Measurements from ENCODE around the gene SCLY.

The SCLY gene

GRCh38 chr2:238075397-238075796 is 14.6 kb downstream of the SCLY start:
- DNase-seq (ENCODE audit: low spot score) = no peak

DNA sequence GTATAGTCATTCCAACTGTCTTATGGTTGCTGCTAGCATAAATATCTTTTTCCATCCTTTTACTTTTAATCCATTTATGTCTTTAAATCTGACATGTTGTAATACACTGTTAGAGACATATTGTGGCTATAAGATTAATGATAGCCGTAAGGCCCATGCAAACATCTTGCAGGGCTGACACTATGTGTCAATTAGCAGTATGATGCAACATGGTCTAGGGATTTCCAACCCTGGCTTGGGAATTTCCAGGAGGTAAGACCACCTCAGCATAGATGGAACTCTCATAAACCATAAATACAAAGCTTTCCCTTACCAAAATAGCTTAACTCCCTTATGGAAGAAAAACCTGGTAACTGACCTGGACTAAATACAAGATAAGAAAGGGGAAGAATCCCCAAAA is 16.5 kb downstream of the SCLY start:
- DNase-seq (ENCODE audit: low spot score) = no peak

DNA sequence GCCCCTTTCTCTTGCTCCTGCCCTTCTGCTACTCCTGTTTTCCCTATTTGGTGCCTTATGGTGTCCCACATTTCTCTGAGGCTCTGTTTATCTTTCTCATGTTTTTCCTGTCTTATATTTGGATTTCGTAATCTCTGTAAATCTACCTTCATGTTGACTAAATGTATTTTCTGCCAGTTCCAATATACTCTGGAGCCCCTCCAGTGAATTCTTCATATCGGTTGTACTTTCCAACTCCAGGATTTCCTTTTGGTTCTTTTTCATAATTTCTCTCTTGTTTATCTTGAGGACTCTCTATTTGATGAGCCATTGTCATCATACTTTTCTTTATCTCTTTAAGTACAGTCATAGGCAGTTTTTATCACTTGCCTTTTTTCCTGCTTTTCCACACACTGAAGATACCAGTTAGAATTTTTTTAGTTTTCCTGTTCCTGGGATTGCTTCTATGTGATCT is 19.1 kb downstream of the SCLY start:
- no peak for DNase-seq (ENCODE audit: low spot score)

DNA sequence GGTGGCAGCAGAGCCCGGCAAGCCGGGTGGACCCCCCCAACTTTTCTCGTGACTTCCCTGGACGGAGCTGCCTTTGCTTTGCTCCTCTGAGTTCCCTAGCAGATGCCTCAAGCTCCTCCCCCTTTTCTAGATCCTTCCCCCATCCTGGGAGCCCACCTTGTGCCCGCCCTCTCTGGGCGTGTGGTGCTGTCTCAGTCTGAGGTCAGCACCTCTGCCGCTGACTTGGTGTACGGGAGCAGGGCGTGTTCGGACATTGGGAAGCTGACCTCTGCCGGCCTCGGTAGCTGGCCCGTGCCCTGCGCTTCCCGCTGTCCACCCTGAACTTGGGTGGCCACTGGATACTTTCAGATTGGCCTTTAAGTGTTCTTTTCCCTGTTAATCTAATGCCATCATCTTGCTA is 19.7 kb downstream of the SCLY start:
- no peak for DNase-seq (ENCODE audit: low spot score)

- no peak for DNase-seq (ENCODE audit: low spot score)
These were observed 20.3 kb downstream of the SCLY start for GRCh38 chr2:238081150-238081549.

GRCh38 chr2:238081561-238081960 is 20.8 kb downstream of the SCLY start:
- DNase-seq (ENCODE audit: low spot score) = no peak

GRCh38 chr2:238082151-238082550 is 21.4 kb downstream of the SCLY start:
- DNase-seq (ENCODE audit: low spot score) = no peak

- no peak for DNase-seq (ENCODE audit: low spot score)
These were observed 22.0 kb downstream of the SCLY start for GRCh38 chr2:238082827-238083226.

GRCh38 chr2:238083919-238084318 is 23.1 kb downstream of the SCLY start:
- no peak for DNase-seq (ENCODE audit: low spot score)

DNA sequence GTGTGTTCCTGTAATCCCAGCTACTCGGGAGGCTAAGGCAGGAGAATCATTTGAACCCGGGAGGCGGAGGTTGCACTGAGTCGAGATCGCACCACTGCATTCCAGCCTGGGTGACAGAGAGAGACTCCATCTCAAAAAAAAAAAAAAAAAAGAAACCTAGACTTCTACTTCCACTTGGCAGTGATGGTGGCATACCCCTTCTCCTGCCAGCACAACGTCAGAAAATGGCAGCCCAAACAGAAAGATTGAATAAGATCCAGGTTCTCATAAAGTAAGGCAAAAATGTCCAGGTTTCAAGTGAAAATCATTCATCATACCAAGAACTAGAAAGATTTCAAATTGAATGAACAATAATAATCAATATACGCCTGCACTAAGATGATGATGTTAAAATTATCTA is 24.0 kb downstream of the SCLY start:
- no peak for DNase-seq (ENCODE audit: low spot score)

- DNase-seq (ENCODE audit: low spot score) = no peak
These were observed 25.1 kb downstream of the SCLY start for GRCh38 chr2:238085899-238086298.

- no peak for DNase-seq (ENCODE audit: low spot score)
These were observed 26.4 kb downstream of the SCLY start for GRCh38 chr2:238087211-238087610.

DNA sequence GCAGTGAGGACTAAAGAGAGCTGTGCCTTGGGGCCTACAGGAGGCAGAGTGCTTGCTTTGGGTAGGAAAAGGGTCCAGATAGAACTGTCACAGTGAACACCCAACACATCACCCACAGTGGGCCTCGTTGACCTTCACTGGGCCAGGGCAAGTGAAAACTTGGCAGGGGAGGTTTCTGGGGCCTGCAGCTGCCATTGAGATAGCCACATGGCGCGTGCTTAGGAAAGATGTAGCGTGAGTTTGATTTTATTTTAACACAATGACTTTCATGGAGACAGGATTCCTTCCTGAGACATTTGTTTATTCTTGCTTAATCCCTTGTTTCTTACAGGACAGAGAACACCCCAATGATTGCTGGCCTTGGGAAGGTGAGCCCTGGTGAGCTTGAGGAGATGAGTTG is 30.1 kb downstream of the SCLY start:
- DNase-seq (ENCODE audit: low spot score) = no peak

GRCh38 chr2:238091436-238092060 is 30.7 kb downstream of the SCLY start:
- DNase-seq (ENCODE audit: low spot score) = no peak

GRCh38 chr2:238092486-238093035 is 31.8 kb downstream of the SCLY start:
- DNase-seq (ENCODE audit: low spot score) = no peak

GRCh38 chr2:238093181-238094140 is 32.7 kb downstream of the SCLY start:
- DNase-seq (ENCODE audit: low spot score) = no peak

- no peak for DNase-seq (ENCODE audit: low spot score)
These were observed 33.7 kb downstream of the SCLY start for GRCh38 chr2:238094438-238095022.

DNA sequence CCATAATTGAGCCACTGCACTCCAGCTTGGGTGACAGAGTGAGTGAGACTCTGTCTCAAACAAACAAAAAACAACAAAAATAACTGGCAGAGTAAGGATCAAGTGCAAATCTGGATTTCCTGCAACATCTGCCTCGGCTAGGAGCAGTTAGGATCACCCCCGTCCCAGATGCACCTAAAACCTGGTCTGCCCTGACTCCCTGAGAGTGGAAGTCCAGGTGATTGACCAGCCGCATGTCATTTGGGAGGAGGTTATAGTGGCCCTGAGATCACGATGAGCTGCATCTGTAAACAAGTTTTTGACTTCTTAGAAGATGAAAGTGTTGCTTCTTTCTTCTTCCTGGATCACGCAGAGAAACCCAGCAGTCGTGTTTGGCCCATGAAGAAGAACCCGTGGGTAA is 34.3 kb downstream of the SCLY start:
- DNase-seq (ENCODE audit: low spot score) = no peak

- no peak for DNase-seq (ENCODE audit: low spot score)
These were observed 35.7 kb downstream of the SCLY start for GRCh38 chr2:238096311-238097011.

DNA sequence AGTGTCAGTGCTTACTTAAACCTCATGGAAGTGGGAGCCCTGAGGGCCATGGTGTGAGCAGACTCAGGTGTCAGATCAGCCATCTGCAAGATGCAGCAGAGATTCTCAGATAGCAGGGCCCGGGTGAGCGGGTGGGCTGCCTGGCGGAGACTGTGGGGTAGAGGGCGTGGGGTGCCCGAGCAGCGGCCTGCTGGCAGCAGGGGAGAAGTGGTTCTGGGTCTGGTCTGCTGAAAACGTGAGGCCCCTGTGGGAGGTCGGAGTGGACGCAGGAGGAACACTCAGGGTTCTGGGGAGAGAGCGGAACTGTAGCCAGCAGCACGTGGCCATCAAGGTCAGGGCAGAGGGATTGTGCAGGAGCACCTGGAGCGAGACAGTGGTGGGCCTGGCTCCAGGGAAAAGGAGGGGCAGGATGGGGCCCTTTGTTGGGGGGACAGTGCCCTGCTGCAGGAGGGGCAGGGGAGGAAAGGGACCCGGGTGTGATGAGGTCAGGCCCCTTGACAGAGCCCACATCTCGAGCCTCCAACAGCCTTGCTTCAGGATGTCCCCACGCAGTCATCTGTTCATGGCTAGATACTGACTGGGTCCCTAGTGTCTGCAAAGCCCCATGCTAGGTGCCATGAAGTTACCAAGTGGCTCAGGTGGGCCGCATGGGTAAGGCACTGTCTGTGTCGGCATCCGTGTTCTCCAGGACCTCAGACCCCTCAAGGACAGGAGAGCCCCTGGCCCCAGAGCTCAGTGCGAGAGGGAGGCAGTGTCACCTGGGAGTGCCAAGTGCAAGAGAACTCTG is 36.6 kb downstream of the SCLY start:
- no peak for DNase-seq (ENCODE audit: low spot score)

Measured in left forelimb (tissue), 1 donor.